ENCODE results near the gene KRTAP17-1. TPM values are rescaled to one million over a fixed set of nuclear protein-coding genes. Genes with fewer than 3 reads are reported as not detected.

KRTAP17-1 gene
- total RNA-seq, 1 experiment from 2014 or later, result not detected

DNA sequence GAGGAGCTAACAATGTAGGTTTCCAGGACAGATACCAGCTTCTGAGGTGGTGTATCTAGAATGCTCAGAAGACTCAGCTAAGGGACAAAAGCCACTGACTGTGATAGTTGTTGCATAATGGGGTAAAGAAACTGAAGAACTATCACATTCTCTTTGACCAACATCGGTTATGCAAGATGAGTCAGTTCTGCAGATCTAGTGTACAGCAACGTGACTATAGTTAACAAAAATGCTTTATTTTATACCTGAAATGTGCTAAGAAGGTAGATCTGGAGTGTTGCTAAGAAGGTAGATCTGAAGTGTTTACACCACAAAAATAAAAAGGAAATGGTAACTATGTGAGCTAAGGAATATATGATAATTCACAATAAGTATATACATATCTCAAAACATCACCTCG lies 47.8 kb downstream of the KRTAP17-1 start:
- no peak overlapping the region for H3K27ac Mint-ChIP-seq (ENCODE audit: unreplicated experiment)
- no peaks in the 10 kb centered on the region for H3K36me3 Mint-ChIP-seq (ENCODE audit: insufficient read depth, unreplicated experiment)
- Histone ChIP-seq H3K9me3 (0 out of 2 replicates have a peak, but pooled peaks cover under 1% of the 10 kb centered on the region), H3K27me3 (replicated peaks; ENCODE audit: control insufficient read depth, insufficient read depth, low read length) (no peaks in the 10 kb centered on the region), H3K4me3 (ENCODE audit: low read depth, low read length) (no peak overlapping the region), H3K36me3 (ENCODE audit: control insufficient read depth, insufficient read depth, low read length) (no peaks in the 10 kb centered on the region), H3K4me1 (no peaks in the 10 kb centered on the region)
- TF ChIP-seq, protein P1, sequence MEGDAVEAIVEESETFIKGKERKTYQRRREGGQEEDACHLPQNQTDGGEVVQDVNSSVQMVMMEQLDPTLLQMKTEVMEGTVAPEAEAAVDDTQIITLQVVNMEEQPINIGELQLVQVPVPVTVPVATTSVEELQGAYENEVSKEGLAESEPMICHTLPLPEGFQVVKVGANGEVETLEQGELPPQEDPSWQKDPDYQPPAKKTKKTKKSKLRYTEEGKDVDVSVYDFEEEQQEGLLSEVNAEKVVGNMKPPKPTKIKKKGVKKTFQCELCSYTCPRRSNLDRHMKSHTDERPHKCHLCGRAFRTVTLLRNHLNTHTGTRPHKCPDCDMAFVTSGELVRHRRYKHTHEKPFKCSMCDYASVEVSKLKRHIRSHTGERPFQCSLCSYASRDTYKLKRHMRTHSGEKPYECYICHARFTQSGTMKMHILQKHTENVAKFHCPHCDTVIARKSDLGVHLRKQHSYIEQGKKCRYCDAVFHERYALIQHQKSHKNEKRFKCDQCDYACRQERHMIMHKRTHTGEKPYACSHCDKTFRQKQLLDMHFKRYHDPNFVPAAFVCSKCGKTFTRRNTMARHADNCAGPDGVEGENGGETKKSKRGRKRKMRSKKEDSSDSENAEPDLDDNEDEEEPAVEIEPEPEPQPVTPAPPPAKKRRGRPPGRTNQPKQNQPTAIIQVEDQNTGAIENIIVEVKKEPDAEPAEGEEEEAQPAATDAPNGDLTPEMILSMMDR (IDR thresholded peaks at IDR 0.05; ENCODE audit: insufficient read depth in 1 of 2, low read depth in 1 of 2, low read length in 1 of 2, severe bottlenecking in 1 of 2, unreplicated experiment in 1 of 2), result no peak
- intact Hi-C loops (cut with micrococcal nuclease; ENCODE audit: unreplicated experiment), result no loop called here
- H3K4me1 Mint-ChIP-seq (ENCODE audit: low read depth, unreplicated experiment), result no peaks in the 10 kb centered on the region
- H3K4me3 Mint-ChIP-seq (ENCODE audit: unreplicated experiment), result no peak overlapping the region
- ChIA-PET CTCF (no interaction called here), POLR2A (no interaction called here)
- H3K9me3 Mint-ChIP-seq (ENCODE audit: unreplicated experiment), result no peaks in the 10 kb centered on the region
- no peaks in the 10 kb centered on the region for H3K27me3 Mint-ChIP-seq (ENCODE audit: insufficient read depth, unreplicated experiment)
- BruUV-seq (replicated peaks), result no TSS peak
- no peak for DNase-seq

DNA sequence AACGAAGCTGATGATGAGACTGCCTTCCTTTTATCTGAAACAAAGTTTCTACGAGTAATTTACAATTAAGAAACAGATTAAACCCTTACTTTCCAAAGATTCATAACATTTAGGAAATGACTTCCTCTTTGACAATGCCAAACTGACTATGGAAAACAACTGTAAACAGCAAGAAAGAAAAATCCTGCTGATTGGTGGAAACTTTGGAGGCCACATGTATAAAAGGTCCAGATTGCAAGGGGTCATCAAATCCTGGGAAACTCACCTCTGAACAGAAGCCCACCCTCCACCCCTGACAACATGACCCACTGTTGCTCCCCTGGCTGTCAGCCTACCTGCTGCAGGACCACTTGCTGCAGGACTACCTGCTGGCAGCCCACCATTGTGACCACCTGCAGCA lies 50.4 kb downstream of the KRTAP17-1 start, which contains the start of gene KRTAP9-6:
KRTAP9-6 (plus strand) TSS at position 301 of the 400 bp plus-strand sequence; CDS start at position 301, 0 bp downstream.
- CTCF ChIA-PET, result no interaction called here
- Mint-ChIP-seq H3K36me3 (ENCODE audit: insufficient read depth, unreplicated experiment) (no peaks in the 10 kb centered on the region), H3K27ac (ENCODE audit: unreplicated experiment) (no peak within 1 kb of the TSS), H3K4me1 (ENCODE audit: low read depth, unreplicated experiment) (no peaks in the 10 kb centered on the region), H3K4me3 (ENCODE audit: unreplicated experiment) (no peak within 1 kb of the TSS), H3K27me3 (ENCODE audit: insufficient read depth, unreplicated experiment) (no peaks in the 10 kb centered on the region), H3K9me3 (ENCODE audit: unreplicated experiment) (no peaks in the 10 kb centered on the region)
- H3K4me1 ChIP-seq, result no peaks in the 10 kb centered on the region
- intact Hi-C loops (cut with micrococcal nuclease; ENCODE audit: unreplicated experiment), result no loop called here
- no peak for DNase-seq
- no peaks in the 10 kb centered on the region for H3K27me3 ChIP-seq (replicated peaks; ENCODE audit: control insufficient read depth, insufficient read depth, low read length)
- no peaks in the 10 kb centered on the region for H3K36me3 ChIP-seq (ENCODE audit: control insufficient read depth, insufficient read depth, low read length)
- no peak within 1 kb of the TSS for H3K4me3 ChIP-seq (ENCODE audit: low read depth, low read length)
- 0 out of 2 replicates have a peak, but pooled peaks cover 4% of the 10 kb centered on the region for H3K9me3 ChIP-seq
- POLR2A ChIA-PET, result no interaction called here
- TF ChIP-seq, protein P1 (IDR thresholded peaks at IDR 0.05; ENCODE audit: insufficient read depth in 1 of 2, low read depth in 1 of 2, low read length in 1 of 2, severe bottlenecking in 1 of 2, unreplicated experiment in 1 of 2), result no peak
- BruUV-seq (replicated peaks), result no TSS peak

Other genes starting within 250 kb of the KRTAP17-1 start
- not detected in 2 replicates for gene KRTAP2-4, start 249.8 kb downstream of the KRTAP17-1 start, total RNA-seq (2022)
- not detected in 2 replicates for gene KRTAP4-7, start 231.6 kb downstream of the KRTAP17-1 start, total RNA-seq (2022)
- gene KRTAP4-8, start 217.6 kb downstream of the KRTAP17-1 start, total RNA-seq (2022), result not detected in 2 replicates
- gene KRTAP4-16, start 213.5 kb downstream of the KRTAP17-1 start, total RNA-seq (2022), result not detected in 2 replicates
- gene KRTAP4-9, start 210.3 kb downstream of the KRTAP17-1 start, total RNA-seq (2022), result not detected in 2 replicates
- not detected in 2 replicates for gene KRTAP4-11, start 197.3 kb downstream of the KRTAP17-1 start, total RNA-seq (2022)
- not detected in 2 replicates for gene KRTAP4-12, start 191.5 kb downstream of the KRTAP17-1 start, total RNA-seq (2022)
- not detected in 2 replicates for gene KRTAP4-6, start 175.2 kb downstream of the KRTAP17-1 start, total RNA-seq (2022)
- not detected in 2 replicates for gene KRTAP4-5, start 165.9 kb downstream of the KRTAP17-1 start, total RNA-seq (2022)
- gene KRTAP4-4, start 155.0 kb downstream of the KRTAP17-1 start, total RNA-seq (2022), result not detected in 2 replicates
- gene KRTAP4-3, start 147.5 kb downstream of the KRTAP17-1 start, total RNA-seq (2022), result not detected in 2 replicates
- gene KRTAP4-2, start 137.5 kb downstream of the KRTAP17-1 start, total RNA-seq (2022), result not detected in 2 replicates
- gene KRTAP4-1, start 130.8 kb downstream of the KRTAP17-1 start, total RNA-seq (2022), result 0.49 TPM in 1 of 2 replicates, not detected in the other
- gene KRTAP9-1, start 125.8 kb downstream of the KRTAP17-1 start, total RNA-seq (2022), result not detected in 2 replicates
- not detected in 2 replicates for gene KRTAP9-2, start 89.1 kb downstream of the KRTAP17-1 start, total RNA-seq (2022)
- gene KRTAP9-3, start 83.3 kb downstream of the KRTAP17-1 start, total RNA-seq (2022), result not detected in 2 replicates
- not detected in 2 replicates for gene KRTAP9-8, start 77.7 kb downstream of the KRTAP17-1 start, total RNA-seq (2022)
- not detected in 2 replicates for gene KRTAP9-4, start 66.0 kb downstream of the KRTAP17-1 start, total RNA-seq (2022)
- not detected in 2 replicates for gene KRTAP9-9, start 60.3 kb downstream of the KRTAP17-1 start, total RNA-seq (2022)
- not detected in 2 replicates for gene KRTAP9-6, start 50.3 kb downstream of the KRTAP17-1 start, total RNA-seq (2022)
- gene KRTAP9-7, start 40.0 kb downstream of the KRTAP17-1 start, total RNA-seq (2022), result not detected in 2 replicates
- gene KRTAP29-1, start 12.9 kb downstream of the KRTAP17-1 start, total RNA-seq (2022), result not detected in 2 replicates
- not detected in 2 replicates for gene KRTAP16-1, start 6.4 kb downstream of the KRTAP17-1 start, total RNA-seq (2022)
- not detected in 2 replicates for gene KRT33A, start 35.1 kb upstream of the KRTAP17-1 start, total RNA-seq (2022)
- gene KRT33B, start 54.1 kb upstream of the KRTAP17-1 start, total RNA-seq (2022), result not detected in 2 replicates
- gene KRT34, start 66.6 kb upstream of the KRTAP17-1 start, total RNA-seq (2022), result not detected in 2 replicates
- gene KRT31, start 81.9 kb upstream of the KRTAP17-1 start, total RNA-seq (2022), result not detected in 2 replicates
- gene KRT37, start 108.9 kb upstream of the KRTAP17-1 start, total RNA-seq (2022), result not detected in 2 replicates
- not detected in 2 replicates for gene KRT38, start 125.3 kb upstream of the KRTAP17-1 start, total RNA-seq (2022)
- not detected in 2 replicates for gene KRT32, start 151.7 kb upstream of the KRTAP17-1 start, total RNA-seq (2022)
- not detected in 2 replicates for gene KRT35, start 165.4 kb upstream of the KRTAP17-1 start, total RNA-seq (2022)
- gene KRT36, start 174.2 kb upstream of the KRTAP17-1 start, total RNA-seq (2022), result not detected in 2 replicates
- gene KRT13, start 189.9 kb upstream of the KRTAP17-1 start, total RNA-seq (2022), result 0.35 TPM in 1 of 2 replicates, not detected in the other
- 5.3 and 10.5 TPM in 2 replicates for gene KRT15, start 203.2 kb upstream of the KRTAP17-1 start, total RNA-seq (2022)
- gene KRT19, start 212.6 kb upstream of the KRTAP17-1 start, total RNA-seq (2022), result 975 and 1,121 TPM in 2 replicates

Measured in Caco-2 (cell line).